ENCODE data around the gene OR4K14. TPM values are rescaled to one million over a fixed set of nuclear protein-coding genes. Genes with fewer than 3 reads are reported as not detected.

The OR4K14 gene
- total RNA-seq: not detected
- polyA plus RNA-seq: not detected
- long read RNA-seq, donor 1: 0 reads
- long read RNA-seq, donor 2: 0 reads
- long read RNA-seq, donor 3: 0 reads
- long read RNA-seq, donor 4: 0 reads
- long read RNA-seq, donor 5: 0 reads

- Histone ChIP-seq H3K9me3 (ENCODE audit: control insufficient read depth in 4 of 4, insufficient read depth in 3 of 4, low read length in 3 of 4) (peaks cover 0 to 4% (median 2%) of the 10 kb centered on the region in 4 donors), H3K27me3 (ENCODE audit: control insufficient read depth in 3 of 3, insufficient read depth in 3 of 3, low read length in 2 of 3) (no peaks in the 10 kb centered on the region), H3K9ac (ENCODE audit: insufficient read depth in 1 of 2, low read length in 2 of 2) (no peak within 1 kb of the TSS), H3K4me1 (ENCODE audit: control insufficient read depth in 5 of 5, insufficient read depth in 5 of 5, low read length in 5 of 5) (no peaks in the 10 kb centered on the region), H3K27ac (ENCODE audit: low read depth in 1 of 2, low read length in 1 of 2) (no peak within 1 kb of the TSS), H3K4me3 (no peak within 1 kb of the TSS), H3K36me3 (ENCODE audit: control insufficient read depth in 4 of 4, insufficient read depth in 4 of 4, low read length in 4 of 4) (no peaks in the 10 kb centered on the region)
- DNase-seq (no peak), ATAC-seq (ENCODE audit: insufficient read depth, low FRiP score) (no peak)
- 73 to 84% methylated on average over 2 of the region's 2 CpGs for WGBS, 2 donors
- no peak for TF ChIP-seq CTCF (IDR thresholded peaks at IDR 0.05; ENCODE audit: control extremely low read depth, extremely low read depth)
These were observed at the start of gene OR4K14 for GRCh38 chr14:20019257-20019865. TSS of gene OR4K14 (minus strand) at chr14:20019307. CDS start at chr14:20015193, 4,114 bp downstream.

- Histone ChIP-seq H3K9me3 (ENCODE audit: control insufficient read depth in 4 of 4, insufficient read depth in 3 of 4, low read length in 3 of 4) (peaks cover 0 to 16% (median 3%) of the 10 kb centered on the region in 4 donors), H3K36me3 (ENCODE audit: control insufficient read depth in 4 of 4, insufficient read depth in 4 of 4, low read length in 4 of 4) (no peaks in the 10 kb centered on the region), H3K4me3 (no peak within 1 kb of the TSS), H3K9ac (ENCODE audit: insufficient read depth in 1 of 2, low read length in 2 of 2) (no peak within 1 kb of the TSS), H3K27me3 (ENCODE audit: control insufficient read depth in 3 of 3, insufficient read depth in 3 of 3, low read length in 2 of 3) (no peaks in the 10 kb centered on the region), H3K4me1 (ENCODE audit: control insufficient read depth in 5 of 5, insufficient read depth in 5 of 5, low read length in 5 of 5) (no peaks in the 10 kb centered on the region), H3K27ac (ENCODE audit: low read depth in 1 of 2, low read length in 1 of 2) (no peak within 1 kb of the TSS)
- WGBS, 2 donors: 64 to 65% methylated on average over 2 of the region's 2 CpGs
- DNase-seq (no peak), ATAC-seq (ENCODE audit: insufficient read depth, low FRiP score) (no peak)
- TF ChIP-seq CTCF (IDR thresholded peaks at IDR 0.05; ENCODE audit: control extremely low read depth, extremely low read depth): no peak
These were observed 40.6 kb upstream of the OR4K14 start, which contains the start of gene OR4L1 for GRCh38 chr14:20059745-20060144. TSS of gene OR4L1 (plus strand) at chr14:20060045. CDS start at chr14:20060045, 0 bp downstream.

- no peak overlapping the region for H3K4me3 ChIP-seq
- no peaks in the 10 kb centered on the region for H3K27me3 ChIP-seq (ENCODE audit: control insufficient read depth in 3 of 3, insufficient read depth in 3 of 3, low read length in 2 of 3)
- no peak overlapping the region for H3K9ac ChIP-seq (ENCODE audit: insufficient read depth in 1 of 2, low read length in 2 of 2)
- ATAC-seq (ENCODE audit: insufficient read depth, low FRiP score) (no peak), DNase-seq (no peak)
- no peak for TF ChIP-seq CTCF (IDR thresholded peaks at IDR 0.05; ENCODE audit: control extremely low read depth, extremely low read depth)
- WGBS, 2 donors: 73 to 80% methylated on average over 1 of the region's 1 CpG
- H3K27ac ChIP-seq (ENCODE audit: low read depth in 1 of 2, low read length in 1 of 2): no peak overlapping the region
- H3K4me1 ChIP-seq (ENCODE audit: control insufficient read depth in 5 of 5, insufficient read depth in 5 of 5, low read length in 5 of 5): no peaks in the 10 kb centered on the region
- H3K36me3 ChIP-seq (ENCODE audit: control insufficient read depth in 4 of 4, insufficient read depth in 4 of 4, low read length in 4 of 4): no peaks in the 10 kb centered on the region
- H3K9me3 ChIP-seq (ENCODE audit: control insufficient read depth in 4 of 4, insufficient read depth in 3 of 4, low read length in 3 of 4): peaks cover 0 to 16% (median under 1%) of the 10 kb centered on the region in 4 donors
These were observed 29.1 kb upstream of the OR4K14 start for GRCh38 chr14:20048202-20048601.

All from lung (tissue), 16 donors.